Progenitor cell of endocrine pancreas (in vitro differentiated cells): ENCODE measurements around the gene SMKR1. TPM values are rescaled to one million over a fixed set of nuclear protein-coding genes. Genes with fewer than 3 reads are reported as not detected.
"Not testable (repeated sequence)": the region's sequence is repeated elsewhere in the genome, so short reads cannot be mapped to it uniquely, and the experiment has no call there.

Experiments used
- DNase-seq: peaks from one replicate; pipeline ENCODE4 v3.0.0; 2021; ENCODE audit warnings: low spot score; ENCODE audit not compliant: unreplicated experiment
- H3K27ac Mint-ChIP-seq: 2 replicates; pipeline ENCODE4 v1.8.0; 2021; ENCODE audit warnings: mild to moderate bottlenecking, moderate library complexity, mixed read lengths
- H3K27me3 Mint-ChIP-seq: 2 replicates; pipeline ENCODE4 v1.8.0; 2021; ENCODE audit warnings: mixed read lengths
- H3K36me3 Mint-ChIP-seq: 2 replicates; pipeline ENCODE4 v1.8.0; 2022; ENCODE audit warnings: mixed read lengths; ENCODE audit not compliant: insufficient read depth
- H3K4me1 Mint-ChIP-seq: 2 replicates; pipeline ENCODE4 v1.8.0; 2021; ENCODE audit warnings: low read depth, mixed read lengths
- H3K4me3 Mint-ChIP-seq: 2 replicates; pipeline ENCODE4 v1.8.0; 2021; ENCODE audit warnings: low read depth, mild to moderate bottlenecking, moderate library complexity, mixed read lengths
- H3K9me3 Mint-ChIP-seq: 2 replicates; pipeline ENCODE4 v1.8.0; 2021; ENCODE audit warnings: low read depth, mixed read lengths
- CTCF ChIP-seq: fragments of 200-600 bp; sonication (generic); IDR thresholded peaks from one replicate; pipeline ENCODE4 v1.5.0; 2021; ENCODE audit warnings: antibody characterized with exemption, mild to moderate bottlenecking; ENCODE audit not compliant: unreplicated experiment
- total RNA-seq: library from RNA; stranded (reverse); gene quantifications from 2 replicates; pipeline ENCODE4 v1.2.1, GENCODE V29; 2021

The SMKR1 gene
- total RNA-seq, 1 donor from 2014 or later: 2.3 TPM

- Mint-ChIP-seq H3K27me3 (peaks cover 34% of the 10 kb centered on the region), H3K9me3 (no peaks in the 10 kb centered on the region), H3K4me1 (no peaks in the 10 kb centered on the region), H3K27ac (no peak overlapping the region), H3K4me3 (no peak overlapping the region), H3K36me3 (no peaks in the 10 kb centered on the region)
- DNase-seq: no peak
- no peak for TF ChIP-seq CTCF
Observed at GRCh38 chr7:129525225-129525862, 23.0 kb downstream of the SMKR1 start.

DNA sequence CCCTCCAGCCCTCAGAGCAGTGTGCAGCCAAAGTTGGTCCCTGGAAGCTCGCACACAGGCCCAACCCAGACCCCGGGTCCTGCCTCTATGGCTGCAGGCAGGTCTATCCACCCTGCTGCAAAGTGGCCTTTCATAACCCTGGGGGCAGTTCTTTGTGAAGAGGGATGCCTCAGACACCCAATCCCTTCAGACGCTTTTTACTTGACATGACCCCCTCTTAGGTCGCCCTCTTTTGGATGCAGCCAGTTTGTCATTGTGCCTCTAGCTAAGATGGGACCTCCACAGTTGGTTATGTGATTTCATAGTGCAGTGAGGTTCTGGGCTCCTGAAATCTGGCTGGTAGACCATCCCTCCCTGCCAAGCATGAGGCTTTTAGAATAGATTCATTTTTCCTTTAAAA lies 27.3 kb downstream of the SMKR1 start:
- peaks cover 4% of the 10 kb centered on the region for H3K4me1 Mint-ChIP-seq
- peaks cover 15% of the 10 kb centered on the region for H3K27me3 Mint-ChIP-seq
- no peak overlapping the region for H3K4me3 Mint-ChIP-seq
- TF ChIP-seq CTCF: no peak
- no peak overlapping the region for H3K27ac Mint-ChIP-seq
- no peaks in the 10 kb centered on the region for H3K36me3 Mint-ChIP-seq
- no peak for DNase-seq
- no peaks in the 10 kb centered on the region for H3K9me3 Mint-ChIP-seq

GRCh38 chr7:129530795-129531391 lies 28.6 kb downstream of the SMKR1 start:
- H3K27ac Mint-ChIP-seq: no peak overlapping the region
- DNase-seq: no peak
- H3K36me3 Mint-ChIP-seq: no peaks in the 10 kb centered on the region
- peaks cover 7% of the 10 kb centered on the region for H3K27me3 Mint-ChIP-seq
- peaks cover 4% of the 10 kb centered on the region for H3K4me1 Mint-ChIP-seq
- no peak overlapping the region for H3K4me3 Mint-ChIP-seq
- H3K9me3 Mint-ChIP-seq: no peaks in the 10 kb centered on the region
- TF ChIP-seq CTCF: no peak

DNA sequence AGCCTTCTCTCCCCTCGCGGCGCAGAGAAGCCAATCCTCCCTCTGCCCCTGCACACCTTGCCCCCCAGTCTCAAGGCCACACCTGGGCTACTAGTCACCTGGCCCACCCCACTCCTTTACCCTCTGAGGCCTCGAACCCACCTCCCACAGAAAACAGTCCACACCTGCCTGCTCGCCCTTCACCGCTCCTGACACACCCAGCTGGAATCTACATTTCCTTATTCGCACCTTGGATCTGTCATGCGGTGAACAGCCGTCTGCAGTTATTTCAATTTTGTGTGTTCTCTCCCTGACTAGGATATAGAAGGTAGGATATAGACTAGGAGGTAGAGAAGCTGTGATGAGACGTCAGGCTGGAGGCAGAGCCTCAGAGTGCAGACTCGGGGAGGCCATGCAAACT lies 29.4 kb downstream of the SMKR1 start:
- H3K4me1 Mint-ChIP-seq: peaks cover 4% of the 10 kb centered on the region
- H3K9me3 Mint-ChIP-seq: no peaks in the 10 kb centered on the region
- no peak for DNase-seq
- no peaks in the 10 kb centered on the region for H3K36me3 Mint-ChIP-seq
- no peak for TF ChIP-seq CTCF
- peaks cover 7% of the 10 kb centered on the region for H3K27me3 Mint-ChIP-seq
- no peak overlapping the region for H3K27ac Mint-ChIP-seq
- H3K4me3 Mint-ChIP-seq: no peak overlapping the region

GRCh38 chr7:129532375-129532774 lies 30.0 kb downstream of the SMKR1 start:
- Mint-ChIP-seq H3K4me3 (no peak overlapping the region), H3K27ac (no peak overlapping the region), H3K27me3 (peaks cover 7% of the 10 kb centered on the region), H3K4me1 (peaks cover 4% of the 10 kb centered on the region), H3K9me3 (no peaks in the 10 kb centered on the region), H3K36me3 (no peaks in the 10 kb centered on the region)
- no peak for DNase-seq
- TF ChIP-seq CTCF: no peak

GRCh38 chr7:129534558-129535274 lies 32.4 kb downstream of the SMKR1 start:
- not testable (repeated sequence) for H3K27me3 Mint-ChIP-seq, DNase-seq, H3K4me3 Mint-ChIP-seq, H3K9me3 Mint-ChIP-seq, H3K4me1 Mint-ChIP-seq, H3K27ac Mint-ChIP-seq, H3K36me3 Mint-ChIP-seq
